HG03575 (cell line): ENCODE data around the gene GZMB.
"Not testable (repeated sequence)": the region's sequence is repeated elsewhere in the genome, so short reads cannot be mapped to it uniquely, and the experiment has no call there.

Source experiments
- ATAC-seq: cut with Tn5 transposase; IDR thresholded peaks from one replicate; pipeline ENCODE4 v1.9.1; 2021; ENCODE audit not compliant: unreplicated experiment, insufficient number of reproducible peaks, low FRiP score; ENCODE audit errors: extremely low read depth

The GZMB gene

GRCh38 chr14:24584402-24584801, 49.6 kb downstream of the GZMB start:
- not testable (repeated sequence) for ATAC-seq
